GM18517 (cell line): ENCODE measurements around the gene FAM181A.

Source experiments
- ATAC-seq: cut with Tn5 transposase; IDR thresholded peaks from one replicate; pipeline ENCODE4 v1.9.1; 2021; ENCODE audit warnings: mild to moderate bottlenecking, moderate library complexity; ENCODE audit not compliant: unreplicated experiment

The FAM181A gene

DNA sequence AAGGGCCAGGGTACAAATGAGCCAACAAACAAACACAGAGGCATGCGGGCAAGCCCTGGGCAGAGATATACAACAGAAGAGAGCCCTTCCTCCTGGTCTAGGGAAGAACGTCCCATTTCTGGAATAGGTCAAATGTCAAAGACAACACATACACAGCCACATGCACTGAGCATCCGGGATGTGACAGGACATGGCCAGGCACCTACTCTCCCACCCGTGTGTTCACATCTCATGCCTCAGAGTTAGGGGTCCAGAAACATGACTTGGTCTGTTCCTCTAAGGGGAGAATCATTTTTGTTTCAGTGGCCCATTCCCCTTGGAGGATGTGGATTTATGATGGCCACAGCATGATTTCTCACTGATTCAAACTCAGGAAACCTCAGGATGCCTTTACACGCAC is 50.0 kb downstream of the FAM181A start:
- no peak for ATAC-seq

GRCh38 chr14:93977790-93978581 is 50.8 kb downstream of the FAM181A start:
- ATAC-seq: peak; percentile 69

DNA sequence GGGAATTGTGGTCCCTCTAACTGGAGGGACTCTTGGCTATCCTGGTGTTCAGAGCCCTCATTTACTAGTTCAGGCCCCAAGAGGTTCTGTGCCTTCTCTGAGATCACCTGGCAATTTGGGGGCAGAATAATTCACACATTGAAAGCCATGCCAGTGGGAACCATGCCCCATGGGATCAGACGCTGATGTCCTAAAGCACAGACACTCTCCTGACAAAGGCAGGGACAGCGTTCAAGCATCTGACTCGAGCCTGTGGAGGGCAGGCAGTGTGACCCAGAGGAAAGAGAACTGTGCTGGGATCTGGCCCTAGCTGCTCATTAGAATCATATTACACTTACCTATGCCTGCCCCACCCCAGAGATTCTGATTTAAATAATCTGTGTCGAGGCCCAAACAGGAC is 51.6 kb downstream of the FAM181A start:
- no peak for ATAC-seq
